ENCODE data around the gene SBNO1.
"Not testable (repeated sequence)": the region's sequence is repeated elsewhere in the genome, so short reads cannot be mapped to it uniquely, and the experiment has no call there.

Gene SBNO1

DNA sequence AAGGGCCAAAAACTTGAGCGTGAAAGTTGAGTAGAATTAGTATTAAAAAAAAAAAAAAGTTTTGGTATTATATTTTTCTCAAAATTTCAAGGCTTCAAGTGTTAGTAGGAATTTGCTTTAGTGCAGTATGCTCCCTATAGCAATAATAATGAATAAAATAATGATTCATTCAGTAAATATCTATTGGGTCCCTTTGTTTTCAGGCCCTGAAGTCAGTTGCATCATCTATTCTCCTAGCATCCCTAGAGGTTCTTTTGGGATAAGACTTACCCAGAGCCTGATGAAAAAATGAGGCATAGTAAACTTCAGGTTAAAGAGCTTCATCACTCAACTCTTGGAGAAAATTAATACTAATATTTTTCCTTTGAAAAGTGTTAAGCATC lies 20.3 kb upstream of the SBNO1 start:
- no peak for TF ChIP-seq CTCF (IDR thresholded peaks at IDR 0.05; ENCODE audit: extremely low read depth, missing control alignments)
- DNase-seq (ENCODE audit: low spot score), result no peak

GRCh38 chr12:123384318-123384993 lies 19.8 kb upstream of the SBNO1 start:
- no peak for TF ChIP-seq CTCF (IDR thresholded peaks at IDR 0.05; ENCODE audit: extremely low read depth, missing control alignments)
- no peak for DNase-seq (ENCODE audit: low spot score)

- no peak for TF ChIP-seq CTCF (IDR thresholded peaks at IDR 0.05; ENCODE audit: extremely low read depth, missing control alignments)
- DNase-seq (ENCODE audit: low spot score), result no peak
Measured at GRCh38 chr12:123382684-123383083, 18.0 kb upstream of the SBNO1 start.

DNA sequence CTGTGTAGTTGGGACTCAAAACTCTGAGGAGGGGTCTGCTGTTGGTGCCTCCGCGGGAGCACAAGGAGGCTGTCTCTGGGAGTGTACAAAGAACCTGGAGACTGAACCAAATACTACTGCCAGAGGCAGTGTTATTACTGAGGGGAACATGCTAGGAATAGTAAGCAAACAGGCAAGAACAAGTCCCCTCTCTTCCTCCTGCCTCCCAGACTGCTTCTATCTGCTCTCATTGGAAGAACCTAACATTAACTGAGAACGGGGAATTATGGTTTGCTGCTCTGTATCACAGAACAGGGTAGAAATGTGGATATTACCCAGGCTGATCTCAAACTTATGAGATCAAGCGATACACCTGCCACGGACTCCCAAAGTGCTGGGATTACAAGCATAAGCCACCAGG lies 14.7 kb upstream of the SBNO1 start:
- no peak for DNase-seq (ENCODE audit: low spot score)
- TF ChIP-seq CTCF (IDR thresholded peaks at IDR 0.05; ENCODE audit: extremely low read depth, missing control alignments), result no peak

GRCh38 chr12:123372415-123372814 lies 7.8 kb upstream of the SBNO1 start:
- DNase-seq (ENCODE audit: low spot score), result not testable (repeated sequence)

- DNase-seq (ENCODE audit: low spot score), result not testable (repeated sequence)
Measured at GRCh38 chr12:123371667-123372368, 7.2 kb upstream of the SBNO1 start.

DNA sequence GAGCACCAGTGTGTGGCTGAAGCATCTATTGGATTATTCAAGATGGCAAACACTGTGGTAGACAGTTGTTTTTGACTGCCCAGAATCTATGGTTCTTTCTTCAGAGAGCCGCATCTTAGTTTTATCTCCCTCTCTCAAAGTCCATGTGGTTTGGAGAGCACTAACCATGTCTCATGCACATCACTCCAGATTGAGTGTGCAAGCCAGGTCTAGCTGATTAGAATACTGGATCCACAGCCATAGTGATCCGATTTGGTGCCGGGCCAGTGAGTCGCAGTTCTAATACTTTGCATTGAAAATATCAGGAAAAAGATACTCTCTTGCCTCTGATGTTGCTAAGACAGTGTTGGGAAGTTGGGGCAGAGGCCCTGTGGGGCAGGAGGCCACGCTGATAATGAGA lies 4.6 kb upstream of the SBNO1 start:
- DNase-seq (ENCODE audit: low spot score), result no peak
- TF ChIP-seq CTCF (IDR thresholded peaks at IDR 0.05; ENCODE audit: extremely low read depth, missing control alignments), result no peak

DNA sequence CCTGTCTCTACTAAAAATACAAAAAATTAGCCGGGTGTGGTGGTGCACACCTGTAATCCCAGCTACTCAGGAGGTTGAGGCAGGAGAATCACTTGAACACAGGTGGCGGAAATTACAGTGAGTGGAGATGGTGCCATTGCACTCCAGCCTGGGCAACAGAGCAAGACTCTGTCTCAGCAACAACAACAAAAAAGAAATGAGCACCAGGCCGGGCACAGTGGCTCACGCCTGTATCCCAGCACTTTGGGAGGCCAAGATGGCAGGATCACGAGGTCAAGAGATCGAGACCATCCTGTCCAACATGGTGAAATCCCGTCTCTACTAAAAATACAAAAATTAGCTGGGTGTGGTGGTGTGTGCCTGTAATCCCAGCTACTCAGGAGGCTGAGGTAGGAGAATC lies 3.8 kb upstream of the SBNO1 start:
- DNase-seq (ENCODE audit: low spot score), result not testable (repeated sequence)

DNA sequence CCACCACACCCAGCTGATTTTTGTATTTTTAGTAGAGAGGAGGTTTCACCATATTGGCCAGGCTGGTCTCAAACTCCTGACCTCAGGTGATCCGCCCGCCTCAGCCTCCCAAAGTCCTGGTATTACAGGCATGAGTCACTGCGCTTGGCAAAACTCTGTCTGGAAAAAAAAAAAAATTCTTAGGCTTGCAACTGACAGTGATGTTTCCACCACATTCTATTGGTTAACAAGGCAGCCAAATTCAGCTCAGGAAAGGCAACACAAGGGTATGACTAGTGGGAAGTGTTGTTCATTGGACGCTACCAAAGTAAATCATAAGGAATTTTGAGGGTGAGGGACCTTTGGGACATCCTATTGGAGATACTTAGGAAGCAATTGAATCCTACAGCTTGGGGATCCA lies 2.9 kb upstream of the SBNO1 start:
- no peak for DNase-seq (ENCODE audit: low spot score)
- no peak for TF ChIP-seq CTCF (IDR thresholded peaks at IDR 0.05; ENCODE audit: extremely low read depth, missing control alignments)
